NCI-H1417 (cell line): Measurements from ENCODE around the gene SWAP70.
A peak's percentile ranks its signal among the peaks of the same experiment; 100 is the strongest.

Source experiments
- DNase-seq, 3 experiments: peaks; one replicate each; lab custom pipeline; 2025; lab: John Stamatoyannopoulos, UW

The SWAP70 gene

GRCh38 chr11:9753021-9753420 is 89.1 kb downstream of the SWAP70 start:
- DNase-seq: no peak

- peak in 1 of 3 experiments; percentile 30 for DNase-seq
Observed at GRCh38 chr11:9754010-9754471, 90.2 kb downstream of the SWAP70 start.

- DNase-seq: no peak
Observed at GRCh38 chr11:9755561-9756185, 91.8 kb downstream of the SWAP70 start.

GRCh38 chr11:9756461-9756860 is 92.6 kb downstream of the SWAP70 start:
- DNase-seq: no peak

DNA sequence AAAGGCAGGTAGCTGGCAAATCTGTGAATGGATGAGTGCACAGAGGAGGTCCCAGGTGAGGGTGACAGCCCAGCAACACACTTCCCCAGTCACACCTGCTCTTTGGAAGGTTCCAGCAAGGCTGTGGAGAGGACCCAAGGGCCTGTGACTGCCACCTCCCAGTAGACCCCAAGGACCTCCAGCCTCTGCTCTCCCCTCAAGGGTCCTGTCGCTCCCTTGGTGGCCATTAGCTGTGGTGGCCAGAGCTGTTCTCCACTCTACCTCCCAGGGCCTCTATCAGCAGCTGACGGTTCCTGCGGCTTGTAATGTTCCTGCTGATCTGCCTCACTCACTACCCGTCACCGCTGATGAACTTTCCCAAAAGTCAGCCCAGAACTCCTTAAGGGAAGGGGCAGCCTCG is 93.0 kb downstream of the SWAP70 start:
- DNase-seq: no peak

DNA sequence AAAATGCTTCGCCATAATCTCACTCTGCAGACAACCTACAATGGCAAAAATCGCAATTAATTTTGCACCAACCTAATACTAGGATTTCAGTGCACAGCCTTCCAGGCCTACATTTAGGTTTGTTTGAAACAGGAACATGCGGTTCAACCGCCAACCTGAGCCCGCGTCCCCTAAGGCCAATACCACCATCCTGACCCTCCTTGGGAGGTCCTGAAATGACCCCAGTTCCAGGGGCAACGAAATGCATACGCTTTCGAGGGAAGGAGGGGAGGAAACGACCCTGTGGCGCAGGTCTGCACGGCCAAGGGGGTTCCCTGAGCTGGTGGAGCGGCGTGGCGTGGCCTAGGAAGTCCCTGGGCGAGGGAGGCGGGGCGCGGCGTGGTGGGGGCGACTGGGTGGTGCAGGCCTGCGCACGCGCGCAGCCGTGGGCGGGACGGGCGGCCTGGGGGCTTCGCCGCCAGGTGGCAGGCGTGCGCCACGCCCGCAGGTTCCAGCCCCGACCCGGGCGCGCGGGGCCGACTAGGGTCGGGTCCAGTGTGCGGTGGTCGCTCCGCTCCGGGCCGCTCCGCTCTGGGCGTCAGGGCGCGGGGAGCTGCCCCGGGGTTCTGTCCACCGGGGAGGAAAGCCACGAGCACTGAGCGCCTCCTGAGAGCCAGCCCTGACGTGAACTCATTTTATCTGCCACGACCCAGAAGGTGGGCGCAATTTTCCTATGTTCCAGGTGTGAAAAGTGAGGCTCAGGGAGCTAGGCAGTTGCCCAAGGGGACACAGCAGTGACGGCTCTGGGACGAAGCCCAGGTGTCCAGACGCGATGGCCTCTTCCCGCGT is 94.1 kb downstream of the SWAP70 start:
- peak; percentile 85 to 86 (median 86) for DNase-seq

DNA sequence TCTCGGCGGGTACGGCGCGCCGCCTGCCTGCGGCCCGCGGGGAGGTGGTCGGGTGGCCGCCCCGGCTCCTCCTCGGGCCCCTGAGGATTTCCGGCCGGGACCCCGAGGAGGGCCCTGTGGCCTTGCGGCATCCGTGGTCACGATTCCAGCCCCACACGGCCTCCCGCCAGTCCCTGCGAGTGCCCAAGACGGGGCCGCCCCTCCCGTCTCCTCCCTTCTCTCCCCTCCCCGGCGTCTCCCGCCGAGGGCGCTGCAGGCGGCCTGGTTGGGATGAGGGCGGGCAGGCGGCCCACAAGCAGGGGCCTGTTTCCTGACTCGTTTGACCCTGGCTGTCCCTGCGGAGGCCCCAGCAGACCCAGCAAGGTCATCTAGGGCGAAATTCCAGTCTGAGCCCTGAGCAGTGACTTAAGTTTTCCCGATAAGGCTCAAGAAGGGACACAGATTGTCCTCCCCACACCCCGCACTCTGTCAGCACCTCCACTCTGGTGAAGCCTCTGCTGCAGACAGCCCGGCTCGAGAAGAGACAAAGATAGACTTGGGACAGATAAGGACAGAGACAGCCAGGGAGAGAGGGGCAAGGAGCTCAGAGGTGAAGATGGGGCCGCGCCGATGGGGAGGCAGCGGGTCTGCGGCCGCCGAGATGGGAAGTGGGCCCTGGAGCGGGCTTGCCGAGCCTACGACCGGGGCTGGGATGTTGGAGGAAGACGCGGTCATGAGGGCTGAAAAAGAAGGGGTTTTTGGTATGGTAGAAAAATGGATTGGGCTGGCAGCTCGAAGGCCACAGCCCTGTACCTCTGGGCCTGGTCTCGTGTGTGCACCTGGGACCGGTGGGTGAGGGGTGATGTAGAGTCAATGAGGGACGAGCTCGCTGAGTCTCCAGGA is 95.0 kb downstream of the SWAP70 start:
- peak; percentile 37 to 80 (median 79) for DNase-seq

DNA sequence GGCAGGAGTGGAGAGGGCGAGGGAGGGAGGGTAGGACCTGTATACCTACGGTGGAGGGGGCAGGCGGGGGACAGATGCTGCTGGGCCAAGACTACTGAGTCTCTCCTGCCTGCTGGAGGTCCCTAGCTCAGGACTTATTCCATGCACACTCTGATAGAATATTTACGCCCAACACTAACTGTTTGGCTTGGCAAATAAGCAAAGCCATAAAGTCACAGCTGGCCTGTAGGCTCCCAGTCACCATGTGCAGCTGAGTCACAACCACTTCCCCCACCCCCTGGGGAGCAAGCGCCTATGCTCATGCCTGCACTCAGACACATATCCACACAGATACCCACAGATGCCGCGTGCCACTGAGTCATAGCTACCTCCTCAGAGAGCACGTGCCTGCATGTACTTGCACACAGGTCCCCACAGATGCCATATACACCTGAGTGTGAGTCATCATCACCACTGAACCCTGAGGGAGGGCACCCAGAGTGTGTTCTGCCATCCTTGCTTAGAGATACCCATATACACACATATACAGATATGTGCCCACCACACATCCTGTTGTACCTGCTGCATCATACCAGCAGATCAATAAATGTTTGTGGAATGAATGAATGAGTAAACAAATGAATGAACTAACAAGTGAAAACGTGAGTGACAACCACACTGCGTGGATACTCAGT is 95.8 kb downstream of the SWAP70 start:
- peak in 2 of 3 experiments; percentile 84 to 85 for DNase-seq

DNA sequence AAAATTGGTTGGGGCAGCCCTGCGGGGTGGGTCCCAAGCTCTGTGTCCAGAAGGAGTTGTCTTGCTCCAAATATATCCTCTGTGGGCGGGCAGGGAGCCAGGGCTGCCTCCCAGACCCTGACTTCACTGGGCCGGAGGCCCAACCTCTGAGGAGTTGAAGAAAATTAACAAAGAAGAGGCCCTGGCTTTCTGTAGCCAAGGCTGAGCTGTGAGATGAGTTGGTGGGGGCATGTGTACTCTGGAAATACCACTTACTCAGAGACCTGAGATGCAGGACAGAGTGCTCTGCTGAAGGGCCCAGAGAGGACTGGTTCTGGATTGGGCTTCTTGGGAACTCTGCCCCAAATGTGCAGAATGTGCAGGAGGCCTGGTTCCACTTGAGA is 96.3 kb downstream of the SWAP70 start:
- DNase-seq: no peak

DNA sequence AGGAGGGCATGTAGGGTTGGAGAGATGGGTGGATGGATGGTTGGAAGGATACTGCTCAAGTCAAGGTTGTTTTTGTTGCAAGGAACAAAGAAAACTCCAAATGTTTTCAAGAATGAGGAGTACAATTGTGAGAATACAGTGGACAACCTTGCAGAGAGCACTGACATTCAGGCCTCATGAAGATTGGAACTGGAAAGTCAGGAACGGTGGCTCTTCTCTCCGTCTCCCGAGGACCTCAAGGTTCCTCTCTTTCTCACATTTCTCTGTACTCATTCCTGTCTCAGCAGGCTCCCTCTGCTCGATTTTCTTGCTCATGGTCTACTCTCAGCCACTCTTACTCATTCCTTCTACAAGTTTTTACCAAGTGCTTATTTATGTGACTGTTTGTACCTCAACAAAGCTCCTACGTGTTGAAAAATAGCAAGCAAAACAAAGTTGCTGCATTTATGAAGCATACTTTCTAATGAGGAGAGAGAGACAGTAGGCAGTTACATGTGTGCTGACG is 97.6 kb downstream of the SWAP70 start:
- DNase-seq: no peak

- peak in 2 of 3 experiments; percentile 8 to 14 for DNase-seq
Observed at GRCh38 chr11:9762531-9762930, 98.7 kb downstream of the SWAP70 start.

- no peak for DNase-seq
Observed at GRCh38 chr11:9763301-9763700, 99.4 kb downstream of the SWAP70 start.

DNA sequence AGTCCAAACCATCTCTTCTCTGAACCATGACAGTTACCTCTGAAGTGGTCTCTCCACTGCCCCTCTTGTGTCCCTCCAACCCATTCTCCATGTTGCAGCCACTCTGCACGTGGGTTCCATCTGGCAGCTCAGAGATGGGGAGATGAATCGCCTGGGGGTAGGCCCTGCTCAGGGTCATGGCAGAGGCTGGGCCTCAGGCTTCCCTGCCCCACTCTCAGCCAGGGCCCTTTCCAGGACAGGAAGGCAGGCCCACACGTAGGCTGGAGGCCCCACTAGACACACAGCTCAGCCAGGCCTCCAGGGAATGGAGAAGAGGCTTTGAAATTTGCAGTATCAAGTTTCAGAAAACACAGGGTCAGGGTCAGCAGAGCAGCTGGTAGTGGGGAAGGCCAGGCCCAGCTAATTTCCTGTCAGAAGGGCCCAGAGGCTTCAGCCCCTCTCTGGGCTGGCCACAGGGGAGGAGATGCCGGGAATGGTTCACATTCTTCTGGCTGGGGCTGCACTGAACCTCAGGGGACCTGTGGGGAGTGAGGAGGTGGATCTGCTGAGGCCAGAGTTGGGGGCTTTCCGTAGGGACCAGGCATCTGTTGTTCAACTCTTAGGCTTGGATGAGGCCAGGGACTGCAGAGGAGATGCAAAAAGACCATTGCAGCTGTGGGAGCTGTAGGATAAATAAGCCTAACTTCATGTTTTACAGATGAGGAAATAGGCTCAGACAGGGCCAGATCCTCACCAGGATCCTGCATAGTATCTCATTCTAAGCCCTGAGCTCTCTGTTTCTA is 101.6 kb downstream of the SWAP70 start:
- DNase-seq: peak in 1 of 3 experiments; percentile 24

- no peak for DNase-seq
Observed at GRCh38 chr11:9769621-9770020, 105.7 kb downstream of the SWAP70 start.

- DNase-seq: no peak
Observed at GRCh38 chr11:9771071-9771511, 107.2 kb downstream of the SWAP70 start.

DNA sequence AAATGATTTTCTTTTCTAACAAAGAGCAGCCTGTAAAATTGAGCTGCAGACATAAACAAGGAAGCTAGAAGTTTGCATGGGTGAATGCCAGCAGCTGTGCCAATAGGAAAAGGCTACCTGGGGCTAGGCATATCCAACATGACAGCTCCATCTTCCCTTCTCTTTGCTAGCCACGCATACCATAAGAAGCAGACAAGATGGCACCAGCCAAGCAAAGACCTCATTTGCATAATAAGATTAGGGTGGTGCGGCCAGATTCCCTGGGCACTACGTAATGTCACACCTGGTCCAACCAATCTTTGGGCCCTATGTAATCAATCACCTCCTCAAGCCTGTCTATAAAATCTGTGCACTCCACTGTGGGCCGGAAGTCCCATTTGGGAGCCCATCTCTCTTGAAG is 108.3 kb downstream of the SWAP70 start:
- no peak for DNase-seq

- DNase-seq: no peak
Observed at GRCh38 chr11:9773524-9773923, 109.6 kb downstream of the SWAP70 start.

- DNase-seq: no peak
Observed at GRCh38 chr11:9774109-9774508, 110.2 kb downstream of the SWAP70 start.

GRCh38 chr11:9774591-9775397 is 110.9 kb downstream of the SWAP70 start:
- no peak for DNase-seq

DNA sequence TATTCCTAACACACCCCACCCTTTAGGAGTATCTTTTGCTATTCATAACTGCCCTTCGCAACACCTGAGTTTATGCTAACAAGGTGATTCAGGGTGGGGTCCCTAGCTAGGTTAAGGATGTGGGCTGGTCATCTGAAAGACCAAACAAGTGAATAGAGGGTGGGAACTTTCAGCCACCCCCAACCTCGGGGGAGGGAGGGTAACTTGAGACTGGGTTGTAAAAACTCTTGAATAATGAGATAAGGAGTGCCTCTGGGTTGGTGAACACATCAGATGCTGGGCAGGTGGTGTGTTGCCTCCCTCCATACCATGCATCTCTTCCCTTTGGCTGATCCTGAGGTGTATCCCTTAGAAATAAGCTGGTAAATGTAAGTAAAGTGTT is 111.5 kb downstream of the SWAP70 start:
- no peak for DNase-seq
